Ovary (tissue), 9 donors: ENCODE results near the gene FAM53B. TPM values are rescaled to one million over a fixed set of nuclear protein-coding genes. Genes with fewer than 3 reads are reported as not detected.

Experiments used
- DNase-seq, 5 donors: peaks; one replicate each; pipeline ENCODE4 v3.0.0-alpha.2; 2019 to 2020
- H3K27ac ChIP-seq, 2 donors: fragments of 200-600 bp; one replicate each; pipeline versions ENCODE4 v1.5.1 to v1.8.0; 2019 to 2022
- H3K27me3 ChIP-seq: fragments of 200-600 bp; one replicate; pipeline ENCODE4 v1.8.0; 2022
- H3K36me3 ChIP-seq: fragments of 200-600 bp; sonication (generic); one replicate; pipeline ENCODE4 v1.5.1; 2019
- H3K4me1 ChIP-seq: one replicate; pipeline ENCODE4 v1.8.1; 2013; ENCODE audit warnings: mild to moderate bottlenecking, moderate library complexity; ENCODE audit not compliant: insufficient read depth
- H3K4me3 ChIP-seq: fragments of 200-600 bp; sonication (generic); one replicate; pipeline ENCODE4 v1.5.1; 2017
- H3K9me3 ChIP-seq, 2 donors: fragments of 200-600 bp in 1 of 2; sonication (generic) in 1 of 2; one replicate each; pipeline versions ENCODE4 v1.5.1 to v1.8.1; 2013 to 2019; ENCODE audit warnings: mild to moderate bottlenecking in 1 of 2, moderate library complexity in 1 of 2
- CTCF ChIP-seq, 3 donors: fragments of 450-650 bp in 2 of 3; fragments of 200-600 bp in 1 of 3; IDR thresholded peaks; one replicate each; pipeline versions ENCODE4 v1.5.1 to v1.8.0; 2016 to 2022; ENCODE audit warnings: antibody characterized with exemption in 3 of 3, mild to moderate bottlenecking in 1 of 3
- EP300 ChIP-seq: sonication (generic); formaldehyde crosslinking; IDR thresholded peaks from one replicate; pipeline ENCODE4 v1.6.1; 2017; ENCODE audit warnings: antibody characterized with exemption
- POLR2A ChIP-seq: fragments of 450-650 bp; IDR thresholded peaks from one replicate; pipeline ENCODE4 v1.6.1; 2017; ENCODE audit warnings: antibody characterized with exemption, mild to moderate bottlenecking, moderate library complexity
- WGBS, 3 donors: extraction: QIAGEN DNeasy Blood & Tissue Kit in 1 of 3; methylation state at CpG; one replicate each; pipeline versions ENCODE4 v1.1.5 to v1.1.7; 2013 to 2017; 5-methylcytosine and 5-hydroxymethylcytosine counted together
- intact Hi-C, 4 donors: fragments of 100-400 bp; cut with DNase I; formaldehyde crosslinking; loops; one replicate each; pipeline versions ENCODE4 v1.11.0 to v1.15.1; 2022 to 2023
- polyA plus RNA-seq, 2 donors: library from polyadenylated mRNA; stranded (reverse); fragments of 200-250 nt in 1 of 2; fragments of 350-450 nt in 1 of 2; fragmentation: Illumina TruSeq in 1 of 2; extraction: RNeasy Lipid Tissue Mini Kit (QIAGEN cat#74804) in 1 of 2; gene quantifications; one replicate each; pipeline ENCODE4 v1.2.3, GENCODE V29; 2013 to 2014
- total RNA-seq, 7 donors: library from RNA; depleted of rRNA in 2 of 7; stranded (reverse); fragments of >200 nt in 2 of 7; fragmentation: NEBNext Ultra II Directional in 3 of 7; extraction: Animal tissue kit (Norgen Biotek cat#: 25700) in 3 of 7; gene quantifications; one replicate each; pipeline versions ENCODE4 v1.1.0 to v1.2.4, GENCODE V29; 2016 to 2023
- donor health status: DM: no; HTN: no; CAD: no; lungs with moderate emphysema.
- donor health status: DM: no; HTN: no; CAD: no.
- donor health status: Bipolar disorder and iron deficiency.
- donor health status: DM: yes; HTN: yes; CAD: no.
- donor health status: DM: no; HTN: no; CAD: no.
- donor health status: DM: yes; HTN: yes; CAD: no.

Gene FAM53B
- total and polyA plus RNA-seq, 9 donors: 9.7 to 77.6 (median 45.5) TPM

GRCh38 chr10:124609698-124610097 lies 134.5 kb downstream of the FAM53B start:
- Histone ChIP-seq H3K27me3 (no peaks in the 10 kb centered on the region), H3K9me3 (no peaks in the 10 kb centered on the region), H3K4me1 (peaks cover 7% of the 10 kb centered on the region), H3K27ac (no peak overlapping the region), H3K4me3 (no peak overlapping the region), H3K36me3 (no peaks in the 10 kb centered on the region)
- WGBS, 3 donors: 52 to 62% (median 58%) methylated on average over 11 of the region's 11 CpGs
- TF ChIP-seq CTCF (IDR thresholded peaks at IDR 0.05): no peak
- no peak for TF ChIP-seq POLR2A
- no peak for TF ChIP-seq EP300
- DNase-seq: no peak
- intact Hi-C loops: no loop called here

- no peak overlapping the region for H3K4me3 ChIP-seq
- H3K27me3 ChIP-seq: no peaks in the 10 kb centered on the region
- WGBS, 3 donors: 85 to 92% (median 87%) methylated on average over 13 to 14 of the region's 14 CpGs
- intact Hi-C loops: no loop called here
- TF ChIP-seq CTCF (IDR thresholded peaks at IDR 0.05): no peak
- no peak for TF ChIP-seq EP300
- no peak for TF ChIP-seq POLR2A
- H3K4me1 ChIP-seq: peaks cover 4% of the 10 kb centered on the region
- DNase-seq: no peak
- no peaks in the 10 kb centered on the region for H3K36me3 ChIP-seq
- H3K27ac ChIP-seq: no peak overlapping the region
- no peaks in the 10 kb centered on the region for H3K9me3 ChIP-seq
Measured at GRCh38 chr10:124608093-124608721, 136.0 kb downstream of the FAM53B start.

- DNase-seq: no peak
- no peak for TF ChIP-seq POLR2A
- no peak for TF ChIP-seq CTCF (IDR thresholded peaks at IDR 0.05)
- TF ChIP-seq EP300: no peak
- Histone ChIP-seq H3K9me3 (no peaks in the 10 kb centered on the region), H3K36me3 (no peaks in the 10 kb centered on the region), H3K27me3 (no peaks in the 10 kb centered on the region), H3K4me3 (no peak overlapping the region), H3K4me1 (no peaks in the 10 kb centered on the region), H3K27ac (no peak overlapping the region)
- WGBS, 3 donors: 79 to 91% (median 85%) methylated on average over 18 of the region's 18 CpGs
- intact Hi-C loops: no loop called here
Measured at GRCh38 chr10:124607693-124608092, 136.5 kb downstream of the FAM53B start.

GRCh38 chr10:124606822-124607221 lies 137.4 kb downstream of the FAM53B start:
- TF ChIP-seq POLR2A (no peak), EP300 (no peak)
- 39 to 56% (median 55%) methylated on average over 10 of the region's 10 CpGs for WGBS, 3 donors
- Histone ChIP-seq H3K27me3 (no peaks in the 10 kb centered on the region), H3K9me3 (no peaks in the 10 kb centered on the region), H3K4me3 (no peak overlapping the region), H3K4me1 (no peaks in the 10 kb centered on the region), H3K36me3 (no peaks in the 10 kb centered on the region), H3K27ac (no peak overlapping the region)
- intact Hi-C loops: no loop called here
- no peak for DNase-seq
